T-helper 9 cell (primary cell): ENCODE data around the gene MYOM1.

Experiments
- DNase-seq: peaks from one replicate; pipeline ENCODE4 v3.0.0-alpha.2; 2020

MYOM1 gene

GRCh38 chr18:3111523-3112240, 108.1 kb downstream of the MYOM1 start:
- no peak for DNase-seq

GRCh38 chr18:3110034-3110752, 109.6 kb downstream of the MYOM1 start:
- no peak for DNase-seq

- DNase-seq: no peak
These were observed 112.0 kb downstream of the MYOM1 start for GRCh38 chr18:3107740-3108151.

- DNase-seq: no peak
These were observed 115.3 kb downstream of the MYOM1 start for GRCh38 chr18:3104190-3105054.

GRCh38 chr18:3103576-3103975, 116.2 kb downstream of the MYOM1 start:
- no peak for DNase-seq

- no peak for DNase-seq
These were observed 116.8 kb downstream of the MYOM1 start for GRCh38 chr18:3102983-3103382.

- DNase-seq: no peak
These were observed 119.2 kb downstream of the MYOM1 start for GRCh38 chr18:3100498-3101132.

GRCh38 chr18:3099327-3099726, 120.4 kb downstream of the MYOM1 start:
- no peak for DNase-seq

GRCh38 chr18:3097082-3097481, 122.7 kb downstream of the MYOM1 start:
- DNase-seq: no peak

GRCh38 chr18:3095921-3096320, 123.8 kb downstream of the MYOM1 start:
- no peak for DNase-seq

GRCh38 chr18:3094338-3094684, 125.5 kb downstream of the MYOM1 start:
- DNase-seq: no peak

- no peak for DNase-seq
These were observed 126.0 kb downstream of the MYOM1 start for GRCh38 chr18:3093624-3094337.

- DNase-seq: no peak
These were observed 127.0 kb downstream of the MYOM1 start for GRCh38 chr18:3092727-3093126.

GRCh38 chr18:3089579-3089978, 130.2 kb downstream of the MYOM1 start:
- DNase-seq: no peak

GRCh38 chr18:3088449-3088848, 131.3 kb downstream of the MYOM1 start:
- DNase-seq: no peak

- no peak for DNase-seq
These were observed 132.9 kb downstream of the MYOM1 start for GRCh38 chr18:3086871-3087270.

GRCh38 chr18:3085612-3086011, 134.2 kb downstream of the MYOM1 start:
- no peak for DNase-seq

GRCh38 chr18:3084206-3084605, 135.6 kb downstream of the MYOM1 start:
- DNase-seq: no peak

GRCh38 chr18:3083766-3084165, 136.0 kb downstream of the MYOM1 start:
- no peak for DNase-seq

- no peak for DNase-seq
These were observed 138.2 kb downstream of the MYOM1 start for GRCh38 chr18:3081584-3081991.

- DNase-seq: no peak
These were observed 140.1 kb downstream of the MYOM1 start for GRCh38 chr18:3079653-3080052.

- no peak for DNase-seq
These were observed 144.3 kb downstream of the MYOM1 start for GRCh38 chr18:3075491-3075890.
